ENCODE data around the gene TPX2.
A peak's percentile ranks its signal among the peaks of the same experiment; 100 is the strongest.
"Not testable (repeated sequence)": the region's sequence is repeated elsewhere in the genome, so short reads cannot be mapped to it uniquely, and the experiment has no call there.

The TPX2 gene

GRCh38 chr20:31815408-31816188 is 76.5 kb downstream of the TPX2 start:
- no peak for DNase-seq (ENCODE audit: low read depth)

GRCh38 chr20:31816221-31816620 is 77.1 kb downstream of the TPX2 start:
- no peak for DNase-seq (ENCODE audit: low read depth)

- no peak for DNase-seq (ENCODE audit: low read depth)
Observed at GRCh38 chr20:31817461-31817860, 78.4 kb downstream of the TPX2 start.

GRCh38 chr20:31818376-31818908 is 79.4 kb downstream of the TPX2 start:
- no peak for DNase-seq (ENCODE audit: low read depth)

- no peak for DNase-seq (ENCODE audit: low read depth)
Observed at GRCh38 chr20:31819083-31819784, 80.1 kb downstream of the TPX2 start, which contains the start of gene MYLK2. Gene MYLK2, plus strand, starts transcription at chr20:31819356. Its CDS starts 225 bp downstream, at chr20:31819581.

GRCh38 chr20:31820228-31820627 is 81.1 kb downstream of the TPX2 start:
- no peak for DNase-seq (ENCODE audit: low read depth)

- no peak for DNase-seq (ENCODE audit: low read depth)
Observed at GRCh38 chr20:31821427-31821826, 82.3 kb downstream of the TPX2 start.

GRCh38 chr20:31822421-31823330 is 83.6 kb downstream of the TPX2 start:
- peak; percentile 67 for DNase-seq (ENCODE audit: low read depth)

- DNase-seq (ENCODE audit: low read depth), result no peak
Observed at GRCh38 chr20:31823360-31824124, 84.5 kb downstream of the TPX2 start.

- no peak for DNase-seq (ENCODE audit: low read depth)
Observed at GRCh38 chr20:31824125-31824485, 85.0 kb downstream of the TPX2 start.

- DNase-seq (ENCODE audit: low read depth), result no peak
Observed at GRCh38 chr20:31824554-31825313, 85.6 kb downstream of the TPX2 start.

- DNase-seq (ENCODE audit: low read depth), result no peak
Observed at GRCh38 chr20:31826074-31826473, 87.0 kb downstream of the TPX2 start.

- no peak for DNase-seq (ENCODE audit: low read depth)
Observed at GRCh38 chr20:31827059-31827458, 88.0 kb downstream of the TPX2 start.

GRCh38 chr20:31828016-31828415 is 88.9 kb downstream of the TPX2 start:
- not testable (repeated sequence) for DNase-seq (ENCODE audit: low read depth)

- no peak for DNase-seq (ENCODE audit: low read depth)
Observed at GRCh38 chr20:31829731-31830130, 90.6 kb downstream of the TPX2 start.

- no peak for DNase-seq (ENCODE audit: low read depth)
Observed at GRCh38 chr20:31830406-31830981, 91.4 kb downstream of the TPX2 start.

GRCh38 chr20:31831211-31831610 is 92.1 kb downstream of the TPX2 start:
- no peak for DNase-seq (ENCODE audit: low read depth)

GRCh38 chr20:31831771-31832306 is 92.7 kb downstream of the TPX2 start:
- DNase-seq (ENCODE audit: low read depth), result no peak

GRCh38 chr20:31833130-31833930 is 94.2 kb downstream of the TPX2 start:
- DNase-seq (ENCODE audit: low read depth), result peak; percentile 29

Data from stimulated activated CD8-positive, alpha-beta memory T cell treated with anti-CD3 and anti-CD28 coated beads, Interleukin-12 subunit alpha, Interleukin-12 subunit beta, amount 100 ng/mL, for 1 hour (primary cell).